DMS153 treated with DMSO at 0.1 percent for 48 hours (cell line): ENCODE results near the gene TSPAN4.

Experiments used
- DNase-seq: peaks from one replicate; lab custom pipeline; 2025; ENCODE audit not compliant: unreplicated experiment; lab: John Stamatoyannopoulos, UW

TSPAN4 gene

GRCh38 chr11:833114-833791 lies 9.4 kb upstream of the TSPAN4 start:
- no peak for DNase-seq

GRCh38 chr11:833849-834311 lies 8.8 kb upstream of the TSPAN4 start:
- no peak for DNase-seq

GRCh38 chr11:834371-835316 lies 8.0 kb upstream of the TSPAN4 start:
- no peak for DNase-seq

- DNase-seq, result no peak
Measured at GRCh38 chr11:836274-836673, 6.4 kb upstream of the TSPAN4 start.

GRCh38 chr11:836700-837099 lies 6.0 kb upstream of the TSPAN4 start:
- DNase-seq, result no peak

GRCh38 chr11:837189-837989 lies 5.3 kb upstream of the TSPAN4 start:
- no peak for DNase-seq

GRCh38 chr11:837990-838307 lies 4.7 kb upstream of the TSPAN4 start:
- no peak for DNase-seq

GRCh38 chr11:838441-839279 lies 4.0 kb upstream of the TSPAN4 start:
- DNase-seq, result no peak

GRCh38 chr11:839280-839623 lies 3.4 kb upstream of the TSPAN4 start:
- no peak for DNase-seq

GRCh38 chr11:839875-840617 lies 2.6 kb upstream of the TSPAN4 start:
- no peak for DNase-seq

- DNase-seq, result no peak
Measured at GRCh38 chr11:841981-842369, 677 bp upstream of the TSPAN4 start.

GRCh38 chr11:843086-843734 lies 558 bp downstream of the TSPAN4 start:
- DNase-seq, result no peak

- DNase-seq, result no peak
Measured at GRCh38 chr11:843818-844692, 1.4 kb downstream of the TSPAN4 start.

- no peak for DNase-seq
Measured at GRCh38 chr11:844693-845644, 2.3 kb downstream of the TSPAN4 start.

GRCh38 chr11:845872-846495 lies 3.3 kb downstream of the TSPAN4 start:
- DNase-seq, result no peak

- no peak for DNase-seq
Measured at GRCh38 chr11:846496-847098, 3.9 kb downstream of the TSPAN4 start.

GRCh38 chr11:847876-848275 lies 5.2 kb downstream of the TSPAN4 start:
- no peak for DNase-seq
